Measurements from ENCODE around the gene ZNF547.
"Not testable (repeated sequence)": the region's sequence is repeated elsewhere in the genome, so short reads cannot be mapped to it uniquely, and the experiment has no call there.

ZNF547 gene

DNA sequence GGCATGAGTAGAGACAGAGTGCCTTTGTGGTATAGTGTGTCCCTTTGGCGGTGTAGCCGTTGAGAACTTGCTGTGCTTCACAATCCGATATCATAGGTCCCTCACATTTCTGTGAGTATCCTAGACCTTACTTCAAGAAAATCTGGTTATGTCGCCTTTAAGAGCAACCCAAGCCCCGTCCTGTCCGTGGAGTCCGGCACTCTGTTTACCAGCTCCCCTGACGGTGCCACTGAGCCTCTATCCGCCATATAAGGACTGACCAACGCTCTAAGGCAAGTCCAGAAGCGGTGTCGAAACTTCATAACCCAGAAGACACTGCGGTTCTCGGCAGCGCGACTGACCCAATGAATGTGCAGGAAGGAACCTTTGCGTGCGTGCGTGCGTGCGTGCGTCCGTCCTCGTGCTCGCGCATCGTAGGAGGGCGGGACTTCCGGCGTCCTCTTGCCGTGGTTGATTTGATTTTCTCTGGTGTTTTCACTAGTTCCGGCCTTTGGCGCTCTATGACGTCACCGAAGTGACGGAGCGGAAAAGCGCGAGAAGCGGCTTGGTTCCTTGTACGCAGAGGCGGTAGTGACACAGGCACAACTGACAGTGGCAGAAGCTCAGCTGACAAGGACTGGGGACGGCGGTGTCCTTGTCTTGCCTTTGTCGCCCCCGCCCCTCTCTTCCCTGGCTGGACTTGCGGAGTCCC lies at the start of gene ZNF547, which contains the start of gene TRAPPC2B:
Gene ZNF547, plus strand, starts transcription at position 555 of the 691 bp plus-strand sequence. CDS start 5,005 bp downstream, outside the sequence.
Gene TRAPPC2B, plus strand, starts transcription at position 555 of the 691 bp plus-strand sequence. CDS start 1,283 bp downstream, outside the sequence.
- peak; percentile 98 for DNase-seq

DNA sequence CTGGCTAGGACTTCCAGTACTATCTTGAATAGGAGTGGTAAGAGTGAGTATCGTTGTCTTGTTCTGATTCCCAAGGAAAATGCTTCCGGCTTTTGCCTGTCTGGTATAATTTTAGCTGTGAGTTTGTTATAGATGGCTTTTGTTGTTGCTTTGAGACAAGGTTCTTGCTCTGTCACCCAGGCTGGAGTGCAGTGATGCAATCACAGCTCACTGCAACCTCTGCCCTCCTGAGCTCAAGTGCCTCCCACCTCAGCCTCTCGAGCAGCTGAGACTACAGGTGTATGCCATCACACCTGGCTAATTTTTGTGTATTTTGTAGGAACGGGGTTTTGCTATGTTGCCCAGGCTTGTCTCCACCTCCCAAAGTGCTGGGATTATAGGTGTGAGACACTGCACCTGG lies 49.2 kb upstream of the ZNF547 start:
- peak; percentile 96 for DNase-seq

DNA sequence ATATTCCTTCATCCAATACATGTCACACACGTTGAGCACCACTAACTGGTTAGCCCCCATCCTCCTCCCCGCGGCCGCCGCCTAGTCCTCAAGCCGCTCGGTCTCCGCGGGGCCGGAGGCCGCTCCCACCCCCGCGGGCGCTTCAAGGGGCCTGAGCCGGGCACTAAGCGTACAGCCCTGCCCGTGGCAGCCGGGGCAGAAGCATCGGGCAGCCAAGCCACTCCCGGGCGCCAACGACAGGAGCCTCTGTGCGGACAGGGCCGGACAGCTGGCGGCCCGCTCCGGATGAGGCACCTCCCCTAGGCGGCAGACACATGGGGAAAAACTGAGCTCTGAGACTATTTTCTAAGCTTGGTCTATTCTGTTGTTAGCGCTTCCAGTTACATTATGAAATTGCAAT lies 45.8 kb upstream of the ZNF547 start:
- DNase-seq, result no peak

DNA sequence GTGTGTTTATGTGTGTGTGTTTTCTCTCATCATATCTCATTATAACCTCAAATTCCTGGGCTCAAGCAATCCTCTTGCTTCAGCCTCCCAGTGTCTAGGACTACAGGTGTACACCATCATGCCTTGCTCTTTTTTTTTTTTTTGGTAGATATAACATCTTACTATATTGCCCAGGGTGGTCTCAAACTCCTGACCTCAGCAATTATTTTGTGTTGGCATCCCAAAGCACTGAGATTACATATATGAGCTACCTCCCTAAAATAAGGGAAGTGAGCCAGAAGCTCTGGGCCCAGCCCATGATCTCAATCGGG lies 43.5 kb upstream of the ZNF547 start:
- DNase-seq, result no peak

DNA sequence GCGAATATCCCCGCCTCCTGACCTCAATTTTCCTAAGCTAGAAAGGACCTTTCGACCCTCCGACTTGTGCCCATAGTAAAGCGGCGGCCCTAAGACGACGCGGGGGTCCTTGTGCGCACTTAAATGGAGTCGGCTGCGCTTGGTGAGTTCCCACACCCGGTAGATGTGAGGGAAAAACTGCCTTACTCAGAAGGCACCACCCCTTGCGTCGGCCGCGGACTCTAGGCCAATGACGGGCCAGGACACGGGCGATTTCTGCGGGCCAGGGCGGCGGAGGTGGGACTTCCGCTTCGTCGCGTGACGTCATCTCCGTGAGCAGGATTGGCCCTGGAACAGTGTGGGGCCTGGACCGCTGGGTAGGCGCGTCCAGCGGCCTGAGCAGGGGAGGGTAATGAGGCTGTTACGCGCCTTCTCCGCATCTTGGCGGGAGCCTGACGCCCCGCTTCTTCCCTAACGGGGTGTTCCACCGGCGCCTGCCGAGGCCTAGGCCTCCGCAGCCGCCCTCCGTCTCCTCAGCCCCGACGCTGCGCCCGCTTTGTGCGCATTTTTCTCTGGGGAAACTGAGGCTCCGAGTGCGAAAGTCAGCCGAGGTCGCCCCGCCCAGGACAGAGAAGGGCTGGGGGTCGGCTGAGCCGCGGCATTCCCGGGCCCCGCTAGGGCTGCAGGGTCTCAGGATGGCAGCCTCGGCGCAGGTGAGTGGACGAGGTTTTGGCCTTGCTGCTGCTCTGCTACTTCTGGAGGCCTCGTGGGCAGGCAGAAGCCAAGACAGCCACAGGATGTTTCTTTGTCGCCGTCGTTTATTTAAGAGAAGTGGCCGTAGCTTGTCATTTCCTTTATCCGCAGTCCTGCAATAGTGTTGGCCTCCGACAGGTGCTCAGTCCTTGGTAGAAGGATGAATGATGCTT lies 42.9 kb upstream of the ZNF547 start, which contains the start of gene ZNF543:
Gene ZNF543, plus strand, starts transcription at position 293 of the 905 bp plus-strand sequence. Its CDS starts 382 bp downstream, at position 675.
- DNase-seq, result peak; percentile 96

DNA sequence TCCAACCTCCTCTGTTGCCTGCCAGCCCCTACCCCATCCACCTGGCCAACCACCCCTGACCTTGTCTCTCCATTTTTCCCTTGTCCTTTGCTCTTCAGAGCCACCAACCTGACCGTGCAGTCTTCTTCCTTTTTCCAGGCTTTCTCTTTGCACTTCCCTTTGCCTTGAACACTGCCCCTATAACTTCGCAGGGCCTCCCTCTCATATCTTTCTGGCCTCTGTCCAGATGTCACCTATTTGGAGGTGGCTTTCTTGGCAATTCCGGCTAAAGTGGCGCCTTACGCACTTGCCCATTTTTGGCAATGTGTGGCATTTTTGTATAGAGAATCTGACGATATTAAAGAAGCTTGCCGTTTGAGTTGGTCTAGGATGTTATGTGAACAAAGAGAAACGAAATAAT lies 42.2 kb upstream of the ZNF547 start:
- no peak for DNase-seq

DNA sequence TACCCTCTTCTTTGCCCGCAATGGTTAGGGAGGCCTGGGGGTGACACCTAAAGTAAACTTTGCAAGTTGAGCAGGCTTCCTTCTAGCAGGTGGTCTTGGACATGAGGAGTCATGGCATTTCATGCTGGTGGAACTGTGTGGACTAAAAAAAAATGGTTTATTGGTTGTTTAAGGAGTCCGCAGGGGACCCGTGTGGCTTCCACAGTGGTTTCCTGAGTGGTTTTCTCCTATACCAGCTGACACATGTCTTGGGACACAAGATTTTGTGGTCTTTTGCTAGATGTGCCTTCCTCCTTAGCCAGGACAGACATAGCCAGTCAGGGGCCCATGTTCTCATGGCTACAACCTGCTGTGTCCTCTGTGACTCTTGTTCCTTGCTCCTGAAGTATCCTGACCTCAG lies 41.6 kb upstream of the ZNF547 start:
- no peak for DNase-seq

DNA sequence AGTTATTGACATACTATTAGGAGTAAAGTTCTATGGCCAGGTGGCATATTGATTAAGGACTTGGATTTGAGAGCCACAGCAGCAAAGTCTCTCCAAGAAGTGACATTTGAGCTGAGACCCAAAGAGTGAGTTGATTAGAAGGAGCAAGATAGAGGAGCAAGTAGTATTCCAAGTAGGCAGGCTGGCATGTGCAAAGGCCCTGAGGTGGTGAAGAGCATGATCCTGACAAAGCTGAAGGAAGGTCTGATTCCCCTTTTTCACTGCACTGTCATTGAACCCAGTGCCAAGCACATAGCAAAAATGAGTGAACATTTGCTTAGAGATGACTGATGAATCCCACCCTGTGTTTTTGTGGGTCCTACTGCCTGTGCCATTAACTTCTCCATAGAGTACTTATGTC lies 38.4 kb upstream of the ZNF547 start:
- no peak for DNase-seq

DNA sequence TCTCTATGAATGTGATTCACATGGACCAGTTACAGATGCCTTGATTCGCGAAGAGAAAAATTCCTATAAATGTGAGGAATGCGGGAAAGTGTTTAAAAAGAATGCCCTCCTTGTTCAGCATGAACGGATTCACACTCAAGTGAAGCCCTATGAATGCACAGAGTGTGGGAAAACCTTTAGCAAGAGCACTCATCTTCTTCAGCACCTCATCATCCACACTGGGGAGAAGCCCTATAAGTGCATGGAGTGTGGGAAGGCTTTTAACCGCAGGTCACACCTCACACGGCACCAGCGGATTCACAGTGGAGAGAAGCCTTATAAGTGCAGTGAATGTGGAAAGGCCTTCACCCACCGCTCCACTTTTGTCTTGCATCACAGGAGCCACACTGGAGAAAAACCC lies 35.4 kb upstream of the ZNF547 start:
- DNase-seq, result no peak

DNA sequence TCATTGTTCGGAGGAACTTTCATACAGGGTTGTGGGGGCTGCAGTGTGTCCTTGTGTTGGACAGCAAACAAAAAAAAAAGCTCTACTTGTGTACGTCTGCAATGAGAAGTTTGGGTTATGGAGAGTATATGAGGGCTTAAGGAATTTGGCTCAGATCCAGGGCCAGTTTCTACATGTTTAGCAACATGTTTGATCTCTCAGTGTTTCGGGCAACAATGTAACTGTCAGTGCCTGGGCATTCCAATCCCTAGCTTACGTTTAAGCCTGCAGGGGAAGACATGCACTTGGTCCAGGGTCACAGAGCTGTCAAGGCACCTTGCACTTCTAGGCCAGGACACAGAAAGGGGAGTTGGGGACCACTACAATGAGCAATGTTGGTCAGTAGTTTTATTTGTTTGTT lies 29.2 kb upstream of the ZNF547 start:
- DNase-seq, result no peak

DNA sequence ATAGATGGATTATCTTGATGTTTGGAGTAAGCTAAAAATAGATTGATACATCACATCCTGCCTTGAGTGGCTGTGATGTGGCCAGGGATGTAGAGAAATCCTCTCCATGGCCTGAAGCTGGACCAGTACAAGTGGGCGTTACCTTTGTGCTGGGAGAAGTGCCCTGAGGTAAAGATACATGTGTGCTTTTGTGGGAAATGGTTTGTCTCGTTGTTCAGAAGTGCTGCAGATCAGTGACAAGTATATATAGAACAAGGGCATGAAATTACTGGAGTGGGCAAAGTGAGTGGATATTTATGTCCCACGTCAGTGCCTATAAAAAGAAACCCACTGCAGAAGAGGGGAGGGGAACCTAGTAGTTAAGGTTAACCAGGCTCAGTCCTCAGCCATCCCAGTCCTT lies 24.5 kb upstream of the ZNF547 start:
- DNase-seq, result no peak

DNA sequence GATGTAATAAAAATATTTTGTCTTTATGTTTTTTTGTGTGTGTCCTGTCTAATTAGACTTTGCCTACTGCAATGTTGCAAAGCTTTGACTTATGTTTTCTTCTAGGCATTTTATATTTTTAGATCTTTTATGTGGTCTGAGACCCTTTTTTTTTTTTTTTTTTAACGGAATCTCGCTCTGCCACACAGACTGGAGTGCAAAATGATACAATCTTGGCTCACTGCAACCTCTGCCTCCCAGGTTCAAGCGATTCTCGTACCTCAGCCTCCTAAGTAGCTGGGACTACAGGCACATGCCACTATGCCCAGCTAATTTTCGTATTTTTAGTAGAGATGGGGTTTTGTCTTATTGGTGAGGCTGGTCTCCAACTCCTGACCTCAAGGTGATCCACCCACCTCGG lies 20.8 kb upstream of the ZNF547 start:
- no peak for DNase-seq

DNA sequence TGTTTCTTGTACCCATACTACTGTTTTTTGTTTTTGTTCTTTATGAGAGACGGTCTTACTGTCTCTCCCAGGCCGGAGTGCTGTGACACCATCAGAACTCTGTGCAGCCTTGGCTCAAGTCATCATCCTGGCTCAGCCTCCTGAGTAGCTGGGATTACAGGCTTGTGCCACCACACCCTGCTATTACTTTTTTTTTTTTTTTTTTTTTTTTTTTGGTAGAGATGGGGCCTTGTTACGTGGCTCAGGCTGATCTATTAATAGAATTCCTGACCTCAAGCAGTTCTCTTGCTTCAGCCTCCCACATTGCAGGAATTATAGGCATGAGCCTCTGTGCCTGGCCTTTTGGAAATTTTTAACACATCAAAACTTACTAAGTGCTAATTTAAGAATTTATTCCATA lies 15.2 kb upstream of the ZNF547 start:
- no peak for DNase-seq

DNA sequence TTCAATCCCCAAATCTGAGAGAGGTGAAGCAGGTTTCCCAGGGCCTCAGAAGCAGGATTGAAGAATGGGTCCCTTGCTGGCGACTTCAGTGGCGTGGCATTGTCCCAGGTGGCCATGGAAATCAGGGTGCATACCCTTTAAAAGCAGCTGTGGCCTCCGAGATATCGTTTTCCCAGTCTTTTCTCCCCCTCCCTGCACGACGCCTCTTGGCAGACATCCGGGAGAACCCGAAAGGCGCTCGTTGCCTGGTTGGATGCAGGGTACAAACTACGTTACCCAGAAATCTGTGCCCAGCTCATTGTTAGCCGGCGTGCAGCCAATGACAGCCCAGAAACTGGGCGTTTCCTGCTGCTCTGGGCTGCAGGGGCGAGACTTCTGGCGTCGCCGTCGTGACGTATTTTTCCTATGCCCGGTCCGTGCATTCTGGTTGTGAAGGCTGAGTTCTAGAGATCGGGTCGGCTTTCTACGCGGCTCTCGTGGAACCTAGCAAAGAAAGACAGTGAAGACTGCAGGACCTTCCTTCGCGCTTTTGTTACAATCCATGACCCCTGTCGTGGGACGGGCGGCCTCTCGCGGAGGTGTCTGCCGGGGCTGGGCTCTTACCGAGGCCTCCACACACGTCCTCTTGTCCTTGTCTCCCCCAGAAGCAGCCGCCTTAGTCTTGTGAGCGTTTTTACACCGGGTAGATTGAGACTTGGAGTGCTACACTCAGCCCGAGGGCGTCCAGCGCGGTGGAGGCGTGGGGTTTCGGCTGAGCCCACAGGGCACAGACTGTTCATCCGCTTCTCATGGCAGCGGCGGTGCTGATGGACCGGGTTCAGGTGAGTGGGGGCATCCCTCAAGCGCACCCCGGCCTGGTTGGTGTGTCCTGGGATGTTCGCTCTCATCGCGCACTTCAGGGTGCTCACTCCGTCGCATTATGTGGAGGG lies 12.2 kb upstream of the ZNF547 start, which contains the start of gene ZNF304:
Gene ZNF304, plus strand, starts transcription at position 395 of the 929 bp plus-strand sequence. Its CDS starts 394 bp downstream, at position 789.
- DNase-seq, result peak; percentile 96

DNA sequence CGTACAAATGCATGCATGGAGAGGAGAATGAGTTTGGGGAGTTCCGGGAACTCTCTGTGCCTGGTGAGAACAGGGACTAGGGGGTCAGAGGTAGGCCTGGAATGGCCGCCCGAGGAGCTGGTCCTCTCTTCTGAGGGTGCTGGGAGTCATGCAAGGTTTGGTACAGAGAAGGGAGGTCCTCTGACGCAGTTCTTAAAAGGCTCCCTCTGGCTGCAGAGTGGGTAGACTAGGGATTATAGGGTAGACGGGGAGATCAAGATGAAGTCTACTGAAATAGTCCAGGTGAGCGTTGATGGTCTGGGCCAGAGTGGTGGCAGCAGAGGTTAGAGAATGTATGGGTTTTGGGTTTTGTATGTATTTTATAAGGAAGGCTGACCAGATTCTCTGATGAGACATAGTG lies 11.5 kb upstream of the ZNF547 start:
- no peak for DNase-seq

DNA sequence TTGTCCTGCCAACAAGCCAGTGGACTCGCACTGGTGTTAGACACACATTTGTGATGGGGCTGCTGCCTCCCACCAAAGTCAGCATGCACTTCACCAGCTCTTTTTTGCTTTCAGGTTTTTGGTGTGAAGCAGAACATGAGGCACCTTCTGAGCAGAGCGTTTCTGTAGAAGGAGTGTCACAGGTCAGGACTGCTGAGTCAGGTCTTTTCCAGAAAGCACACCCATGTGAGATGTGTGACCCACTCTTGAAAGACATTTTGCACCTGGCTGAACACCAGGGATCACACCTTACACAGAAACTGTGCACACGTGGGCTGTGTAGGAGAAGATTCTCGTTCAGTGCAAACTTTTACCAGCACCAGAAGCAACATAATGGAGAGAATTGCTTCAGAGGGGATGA lies 7.4 kb upstream of the ZNF547 start:
- no peak for DNase-seq

DNA sequence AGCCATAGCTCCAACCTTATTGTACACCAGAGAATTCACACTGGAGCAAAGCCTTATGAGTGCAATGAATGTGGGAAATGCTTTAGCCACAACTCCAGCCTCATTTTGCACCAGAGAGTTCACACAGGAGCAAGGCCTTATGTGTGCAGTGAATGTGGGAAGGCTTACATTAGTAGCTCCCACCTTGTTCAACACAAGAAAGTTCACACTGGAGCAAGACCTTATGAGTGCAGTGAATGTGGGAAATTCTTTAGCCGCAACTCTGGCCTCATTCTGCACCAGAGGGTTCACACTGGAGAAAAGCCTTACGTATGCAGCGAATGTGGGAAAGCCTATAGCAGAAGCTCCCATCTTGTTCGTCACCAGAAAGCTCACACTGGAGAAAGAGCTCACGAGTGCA lies 5.9 kb upstream of the ZNF547 start:
- no peak for DNase-seq

DNA sequence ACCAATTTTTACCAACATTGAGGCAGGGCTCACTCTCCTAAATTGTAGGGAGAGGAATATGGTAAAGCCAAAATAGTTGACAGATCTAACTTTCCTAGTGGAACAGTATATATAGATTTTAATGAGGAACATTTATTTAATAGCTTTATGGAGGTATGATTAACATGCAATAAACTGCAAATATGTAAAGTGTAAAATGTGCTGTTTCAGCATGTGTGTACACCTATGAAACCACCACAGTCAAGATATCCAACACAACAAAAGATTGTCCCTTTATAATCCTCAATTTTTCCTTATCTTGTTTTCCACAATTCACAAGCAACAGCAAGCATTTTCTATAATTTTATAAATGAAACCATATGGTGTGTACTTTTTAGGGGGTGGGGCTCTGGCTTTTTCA lies 4.1 kb upstream of the ZNF547 start:
- DNase-seq, result no peak

DNA sequence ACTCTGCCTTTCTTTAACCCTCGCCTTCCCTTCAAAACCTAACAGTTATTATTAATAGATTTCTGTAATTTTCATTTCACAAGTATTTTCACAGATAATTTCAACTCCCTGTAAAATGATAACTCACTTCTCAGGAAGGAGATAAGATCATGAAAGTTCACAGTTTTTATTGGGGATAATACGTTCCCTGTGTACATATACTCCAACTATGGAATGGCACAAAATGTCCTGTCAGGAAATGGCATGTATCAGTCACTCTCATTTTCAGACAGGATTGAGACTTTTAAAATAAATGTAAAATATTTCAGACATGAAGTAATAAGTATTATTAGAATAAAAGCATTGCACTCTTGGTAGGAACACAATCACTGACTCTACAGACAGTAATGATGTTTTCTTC lies 932 bp upstream of the ZNF547 start:
- no peak for DNase-seq

DNA sequence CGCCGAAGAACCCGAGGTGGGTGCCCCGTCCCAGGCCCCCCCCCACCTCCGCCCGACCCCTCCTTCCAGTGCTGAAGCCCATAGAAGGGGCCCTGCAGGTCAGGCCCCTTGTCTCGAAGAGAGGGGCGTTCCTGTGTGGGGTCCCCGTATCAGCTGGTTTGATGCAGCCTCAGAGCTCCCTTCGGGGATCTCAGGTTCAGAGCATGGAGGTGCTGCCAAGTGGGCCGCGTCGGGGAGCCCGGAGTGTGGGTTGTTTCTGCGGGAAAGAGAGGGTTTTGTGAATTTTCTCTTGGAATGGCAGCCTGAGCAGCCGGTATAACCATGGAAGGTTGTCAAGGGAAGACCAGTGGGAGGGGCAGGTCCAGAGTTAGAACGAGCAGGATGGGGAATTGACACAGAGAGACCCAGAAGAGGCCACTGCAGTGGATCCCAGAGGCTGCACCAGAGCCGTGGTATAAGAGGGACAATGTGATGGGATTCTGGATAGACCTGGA lies 384 bp downstream of the ZNF547 start:
- no peak for DNase-seq

DNA sequence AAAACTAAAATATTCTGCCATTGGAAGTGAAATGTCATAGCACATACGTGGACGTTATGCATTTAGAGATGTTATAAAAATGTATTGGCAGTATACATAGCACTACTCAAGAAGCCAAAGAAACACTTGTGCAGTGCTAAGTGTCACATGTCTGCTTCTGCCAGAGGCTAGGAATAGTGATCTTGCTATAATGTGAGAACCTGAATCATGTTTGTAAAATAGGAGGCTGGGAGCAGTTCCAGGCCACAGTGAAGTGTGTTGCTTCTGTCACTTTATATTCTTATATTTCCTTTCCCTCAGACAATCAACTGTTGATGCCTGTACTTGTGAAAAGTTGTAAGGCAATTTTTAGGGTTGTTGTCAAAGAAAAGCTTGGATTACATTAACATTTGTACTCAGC lies 3.4 kb downstream of the ZNF547 start:
- DNase-seq, result no peak

DNA sequence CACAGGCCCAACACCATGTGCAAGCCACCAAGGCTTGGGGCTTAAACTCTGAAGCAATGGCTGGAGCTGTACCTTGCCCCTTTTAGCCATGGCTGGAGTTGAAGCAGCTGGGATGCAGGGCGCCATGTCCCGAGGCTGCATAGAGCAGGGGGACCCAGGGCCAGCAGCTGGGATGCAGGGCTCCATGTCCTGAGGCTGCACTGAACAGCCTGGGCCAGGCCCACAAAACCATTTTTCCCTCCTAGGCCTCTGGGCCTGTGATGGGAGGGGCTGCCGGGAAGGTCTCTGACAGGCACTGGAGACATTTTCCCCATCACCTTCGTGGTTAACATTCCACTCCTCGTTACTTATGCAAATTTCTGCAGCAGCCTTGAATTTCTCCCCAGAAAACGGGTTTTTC lies 10.8 kb downstream of the ZNF547 start:
- no peak for DNase-seq

DNA sequence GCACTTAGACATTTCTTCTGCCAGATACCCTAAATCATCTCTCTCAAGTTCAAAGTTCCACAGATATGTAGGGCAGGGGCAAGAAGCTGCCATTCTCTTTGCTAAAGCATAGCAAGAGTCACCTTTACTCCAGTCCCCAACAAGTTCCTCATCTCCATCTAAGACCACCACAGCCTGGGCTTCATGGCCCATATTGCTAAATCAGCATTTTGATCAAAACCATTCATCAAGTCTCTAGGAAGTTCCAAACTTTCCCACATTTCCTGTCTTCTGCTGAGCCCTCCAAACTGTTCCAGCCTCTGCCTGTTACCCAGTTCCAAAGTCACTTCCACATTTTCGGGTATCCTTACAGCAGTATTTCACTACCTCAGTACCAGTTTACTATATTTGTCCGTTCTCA lies 11.3 kb downstream of the ZNF547 start:
- DNase-seq, result not testable (repeated sequence)

Measured in NCI-H774 (cell line).